ENCODE measurements around the gene USP24.
"Not testable (repeated sequence)": the region's sequence is repeated elsewhere in the genome, so short reads cannot be mapped to it uniquely, and the experiment has no call there.

The USP24 gene

DNA sequence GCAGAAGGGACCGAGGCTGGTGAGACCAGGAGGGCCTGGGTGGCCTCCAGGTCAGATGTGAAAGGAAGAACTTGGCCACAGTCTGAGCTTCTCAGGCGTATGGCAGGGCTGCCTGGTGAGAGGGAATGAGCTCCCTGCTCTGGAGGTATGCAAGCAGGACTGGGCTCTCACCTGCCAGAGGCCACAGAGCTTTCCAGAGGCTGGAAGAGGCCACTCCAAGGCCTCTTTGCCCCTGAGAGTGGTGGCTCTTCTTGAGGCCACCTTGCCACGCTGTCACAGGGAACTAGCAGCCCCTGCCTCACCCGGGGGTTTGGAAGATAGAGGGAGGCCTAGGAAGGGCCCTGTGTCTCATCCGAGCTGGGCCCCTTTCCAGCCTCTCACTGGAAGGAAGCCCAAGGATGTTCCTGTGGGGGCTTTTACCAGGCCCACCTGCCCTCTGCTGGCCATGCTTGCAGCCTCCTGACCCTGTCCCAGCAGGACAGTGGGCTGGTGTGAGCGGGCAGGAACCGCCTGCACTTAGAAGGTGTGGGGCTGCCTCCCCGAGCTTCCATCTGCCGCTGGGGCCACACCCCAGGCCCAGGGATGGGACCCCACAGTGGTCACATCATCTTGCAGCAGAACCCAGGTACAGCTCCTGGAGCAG, 165.8 kb downstream of the USP24 start:
- DNase-seq: no peak

DNA sequence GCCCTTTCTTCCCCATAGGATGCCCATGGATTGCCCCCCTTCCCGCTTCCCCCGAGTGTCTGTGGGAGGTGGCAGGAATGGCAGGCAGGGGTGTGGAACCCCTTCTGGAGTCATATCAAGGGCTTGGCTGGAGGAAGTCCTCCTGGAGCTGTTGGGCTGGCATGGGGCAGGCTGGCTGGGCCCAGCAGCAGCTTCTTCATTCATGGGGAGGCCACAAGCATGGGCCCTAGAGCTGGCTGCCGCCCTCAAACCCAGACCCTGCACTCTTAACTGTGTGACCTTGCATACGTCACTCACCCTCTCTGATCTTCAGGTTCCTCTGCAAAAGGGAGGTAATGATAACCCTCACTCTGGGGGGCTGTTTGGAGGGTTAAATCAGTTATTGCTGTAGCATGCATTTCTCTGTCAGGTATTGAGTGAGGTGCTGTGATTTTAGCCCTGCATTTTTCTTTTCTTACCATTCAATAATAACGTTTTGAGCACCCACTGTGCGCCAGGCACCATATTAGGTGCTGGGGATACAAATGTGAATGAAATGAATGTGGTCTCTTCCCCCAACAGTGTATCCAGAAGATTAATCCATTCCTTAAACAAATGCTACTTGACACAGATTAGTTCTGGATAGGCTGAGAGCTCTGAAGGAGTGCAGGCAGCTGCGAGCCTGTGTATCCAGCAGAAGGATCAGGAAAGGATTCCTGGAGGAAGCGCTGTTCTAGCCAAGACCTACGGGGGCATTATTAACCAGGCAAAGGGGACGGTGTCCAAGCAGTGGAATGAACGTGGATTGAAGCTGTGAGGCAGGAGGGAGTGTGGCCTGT, 166.5 kb downstream of the USP24 start:
- no peak for DNase-seq

DNA sequence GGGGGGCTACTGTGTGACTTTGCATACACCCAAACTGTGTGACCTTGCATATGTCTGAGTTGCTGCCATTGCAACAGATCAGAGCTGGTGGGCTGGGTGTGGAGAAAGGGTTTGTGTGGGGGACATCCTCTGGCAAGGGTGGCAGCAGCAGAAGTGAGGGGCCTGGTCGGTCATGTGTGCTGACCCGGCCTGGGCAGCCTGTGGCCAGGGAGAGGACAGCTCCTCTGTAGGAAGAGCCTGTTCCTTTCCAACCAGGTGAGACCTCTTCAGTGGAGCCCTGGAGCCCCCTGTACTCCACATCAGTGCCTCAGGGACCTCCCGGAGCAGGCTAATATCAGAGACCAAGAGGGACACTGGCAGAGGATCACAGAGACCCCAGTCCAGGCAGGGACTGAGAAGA, 167.6 kb downstream of the USP24 start:
- no peak for DNase-seq

DNA sequence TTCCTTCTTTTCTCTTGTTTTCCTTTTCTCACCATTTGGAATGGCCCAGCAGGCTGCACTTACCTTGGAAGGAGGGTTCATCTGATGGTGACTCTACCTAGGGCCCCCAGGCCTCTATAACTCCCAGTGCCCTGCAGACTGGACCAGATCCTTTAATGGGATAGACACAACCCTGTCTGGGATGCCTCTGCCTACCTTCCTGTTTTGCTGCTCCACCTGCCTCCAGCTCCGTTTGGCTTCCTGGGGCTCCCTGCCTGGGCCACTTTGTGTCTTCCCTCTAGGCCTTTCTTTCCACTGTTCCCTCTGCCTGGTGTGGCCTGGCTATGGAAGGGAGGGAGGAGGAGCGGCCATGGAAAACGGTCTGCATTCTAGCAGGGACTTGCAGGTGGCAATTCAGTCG, 168.3 kb downstream of the USP24 start:
- no peak for DNase-seq

DNA sequence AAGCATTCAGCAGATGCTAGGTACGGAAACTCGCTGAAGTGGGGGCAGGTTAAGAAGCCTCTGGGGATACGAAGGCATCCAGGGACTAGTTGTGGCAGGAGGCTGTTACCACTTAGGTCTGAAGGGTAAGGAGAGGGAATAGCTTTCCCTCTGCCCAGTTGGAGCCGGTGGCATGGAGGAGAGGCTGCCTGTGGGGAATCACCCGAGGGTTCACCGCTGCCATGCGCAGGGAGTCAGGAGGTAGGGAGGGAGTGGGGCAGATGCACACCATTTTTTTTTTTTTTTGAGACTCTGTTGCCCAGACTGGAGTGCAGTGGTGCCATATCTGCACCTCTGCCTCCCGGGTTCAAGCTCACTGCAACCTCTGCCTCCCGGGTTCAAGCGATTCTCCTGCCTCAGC, 169.7 kb downstream of the USP24 start:
- DNase-seq: no peak

DNA sequence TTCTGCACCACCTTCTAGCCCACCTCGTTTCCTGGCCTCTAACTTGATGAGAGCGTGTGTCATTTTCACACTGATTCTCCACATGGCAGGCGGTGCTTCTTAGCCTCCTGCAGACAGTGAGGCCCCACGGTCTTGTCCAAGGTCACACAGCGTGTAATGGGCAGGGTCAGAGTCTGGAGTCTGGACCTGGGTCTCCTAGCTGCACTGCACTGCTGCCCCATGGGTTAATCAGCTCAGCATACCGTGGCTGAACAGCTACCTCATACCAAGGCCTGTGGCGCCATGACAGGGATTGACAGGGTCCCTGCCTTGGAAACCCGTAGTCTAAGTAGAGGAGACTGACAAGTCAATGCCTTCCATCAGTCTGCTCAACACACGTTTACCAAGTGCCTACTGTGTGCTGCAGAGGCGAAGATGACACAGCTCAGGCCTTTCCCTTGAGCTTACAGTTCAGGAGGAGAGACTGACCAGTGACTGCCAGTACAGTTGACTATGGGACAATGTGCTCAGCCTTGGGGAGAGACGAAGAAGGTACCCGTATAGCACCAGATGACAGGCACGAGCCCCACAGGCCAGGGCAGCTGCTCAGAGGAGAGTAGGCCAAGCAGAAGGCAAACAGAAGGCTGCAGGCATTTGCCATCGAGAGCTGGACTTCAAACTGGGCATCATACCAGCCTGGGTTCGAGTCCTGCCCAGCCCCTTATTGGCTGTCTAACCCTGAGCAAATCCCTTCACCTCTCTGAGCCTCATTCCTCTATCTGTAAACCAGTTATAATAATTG, 170.4 kb downstream of the USP24 start:
- DNase-seq: no peak

DNA sequence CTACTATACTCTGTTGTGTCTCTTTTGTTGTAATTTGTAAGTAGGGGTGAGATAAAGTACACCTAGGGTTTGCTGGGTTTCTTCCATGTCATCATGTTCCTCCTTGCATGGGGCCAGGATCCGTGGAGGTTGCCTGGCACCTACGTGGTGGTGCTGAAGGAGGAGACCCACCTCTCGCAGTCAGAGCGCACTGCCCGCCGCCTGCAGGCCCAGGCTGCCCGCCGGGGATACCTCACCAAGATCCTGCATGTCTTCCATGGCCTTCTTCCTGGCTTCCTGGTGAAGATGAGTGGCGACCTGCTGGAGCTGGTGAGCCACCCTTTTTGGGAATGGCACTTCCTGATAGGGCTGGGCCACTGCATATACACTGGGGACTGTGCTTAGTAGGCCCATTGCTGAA, 171.4 kb downstream of the USP24 start:
- DNase-seq: no peak

DNA sequence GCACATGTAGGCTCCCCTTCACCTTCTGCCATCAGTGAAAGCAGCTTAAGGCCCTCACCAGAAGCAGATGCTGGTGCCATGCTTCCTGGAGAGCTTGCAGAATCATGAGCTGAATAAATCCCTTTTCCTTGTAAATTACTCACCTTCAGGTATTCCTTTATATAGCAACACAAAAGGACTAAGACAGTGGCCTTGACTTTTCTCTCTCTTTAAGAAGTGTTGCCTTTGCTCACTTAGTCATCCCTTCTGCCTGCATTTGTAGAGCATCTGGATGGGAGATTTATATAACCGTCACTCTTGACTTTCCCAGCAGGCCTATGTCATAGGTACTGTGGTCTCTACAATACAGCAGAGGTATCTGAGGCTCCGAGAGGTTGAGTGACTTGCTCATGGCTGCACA, 172.2 kb downstream of the USP24 start:
- no peak for DNase-seq

DNA sequence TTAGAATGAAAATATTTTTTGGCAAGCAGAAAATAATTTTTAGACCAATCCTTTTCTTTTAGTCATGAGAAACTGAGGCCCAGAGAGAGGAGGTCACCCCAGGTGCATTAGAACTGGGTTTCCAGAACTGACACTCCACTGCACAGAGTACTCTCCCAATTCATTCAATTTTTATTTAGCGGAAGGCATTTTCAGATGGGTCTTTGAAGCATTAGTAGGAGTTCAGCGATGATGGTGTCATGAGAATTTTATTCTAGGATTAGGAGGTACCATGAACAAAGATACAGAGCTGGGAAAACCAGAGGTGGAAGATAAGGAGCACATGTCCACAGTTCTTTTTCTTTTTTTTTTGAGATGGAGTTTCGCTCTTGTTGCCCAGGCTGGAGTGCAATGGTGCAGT, 173.6 kb downstream of the USP24 start:
- no peak for DNase-seq

DNA sequence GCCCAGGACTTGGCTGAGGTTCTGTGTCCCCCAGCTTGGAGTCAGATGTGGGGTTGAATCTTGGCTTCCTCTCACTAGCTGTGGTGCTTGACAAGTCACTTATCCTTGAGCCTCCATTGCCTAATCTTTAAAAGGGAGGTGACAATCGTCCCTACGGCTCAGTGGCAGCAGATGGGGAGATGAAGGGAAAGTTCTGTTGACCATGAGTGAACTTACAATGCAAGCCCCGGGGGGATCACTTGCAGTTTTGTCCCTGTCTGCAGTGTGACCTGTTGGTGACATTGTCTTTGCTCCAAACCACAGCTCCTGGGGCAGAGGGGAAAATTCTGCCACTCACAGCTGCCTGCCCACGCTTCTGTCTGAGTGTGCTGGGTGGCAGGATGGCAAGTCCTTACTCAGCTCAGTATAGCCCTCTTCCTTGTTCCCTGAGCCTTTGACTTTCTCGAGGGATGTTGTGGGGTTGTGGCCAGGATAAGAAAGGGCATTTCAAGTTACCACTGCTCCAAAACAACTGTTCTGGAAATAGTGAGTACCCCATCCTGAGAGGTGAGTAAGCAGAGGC, 174.2 kb downstream of the USP24 start:
- no peak for DNase-seq

DNA sequence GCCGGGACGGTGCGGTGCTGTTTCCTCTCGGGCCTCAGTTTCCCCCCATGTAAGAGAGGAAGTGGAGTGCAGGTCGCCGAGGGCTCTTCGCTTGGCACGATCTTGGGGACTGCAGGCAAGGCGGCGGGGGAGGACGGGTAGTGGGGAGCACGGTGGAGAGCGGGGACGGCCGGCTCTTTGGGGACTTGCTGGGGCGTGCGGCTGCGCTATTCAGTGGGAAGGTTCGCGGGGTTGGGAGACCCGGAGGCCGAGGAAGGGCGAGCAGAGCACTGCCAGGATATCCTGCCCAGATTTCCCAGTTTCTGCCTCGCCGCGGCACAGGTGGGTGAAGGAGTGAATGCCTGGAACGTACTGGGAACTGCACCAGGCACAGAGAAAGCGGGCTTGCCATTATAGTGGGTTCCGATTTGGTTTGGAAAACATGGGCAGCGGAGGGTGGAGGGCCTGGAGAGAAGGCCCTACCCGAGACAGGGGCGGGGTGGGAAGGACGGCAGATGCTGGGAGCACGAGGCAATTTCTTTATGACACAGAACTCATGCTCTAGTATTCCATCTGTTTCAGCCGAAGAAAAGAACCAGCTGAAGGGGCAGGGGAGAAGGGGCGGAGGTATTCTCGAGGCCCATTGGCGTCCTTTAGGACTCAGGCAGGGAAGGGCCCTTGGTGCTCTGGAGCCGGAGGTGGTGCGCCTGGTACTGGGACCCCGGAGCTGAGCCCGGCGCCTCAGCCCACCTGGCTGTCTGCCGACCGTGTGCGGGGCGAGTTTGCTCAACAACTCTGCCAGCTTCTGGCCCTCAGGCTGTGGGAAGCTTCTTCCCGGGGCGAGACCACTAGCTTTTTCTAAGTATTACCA, 174.9 kb downstream of the USP24 start:
- DNase-seq: no peak

DNA sequence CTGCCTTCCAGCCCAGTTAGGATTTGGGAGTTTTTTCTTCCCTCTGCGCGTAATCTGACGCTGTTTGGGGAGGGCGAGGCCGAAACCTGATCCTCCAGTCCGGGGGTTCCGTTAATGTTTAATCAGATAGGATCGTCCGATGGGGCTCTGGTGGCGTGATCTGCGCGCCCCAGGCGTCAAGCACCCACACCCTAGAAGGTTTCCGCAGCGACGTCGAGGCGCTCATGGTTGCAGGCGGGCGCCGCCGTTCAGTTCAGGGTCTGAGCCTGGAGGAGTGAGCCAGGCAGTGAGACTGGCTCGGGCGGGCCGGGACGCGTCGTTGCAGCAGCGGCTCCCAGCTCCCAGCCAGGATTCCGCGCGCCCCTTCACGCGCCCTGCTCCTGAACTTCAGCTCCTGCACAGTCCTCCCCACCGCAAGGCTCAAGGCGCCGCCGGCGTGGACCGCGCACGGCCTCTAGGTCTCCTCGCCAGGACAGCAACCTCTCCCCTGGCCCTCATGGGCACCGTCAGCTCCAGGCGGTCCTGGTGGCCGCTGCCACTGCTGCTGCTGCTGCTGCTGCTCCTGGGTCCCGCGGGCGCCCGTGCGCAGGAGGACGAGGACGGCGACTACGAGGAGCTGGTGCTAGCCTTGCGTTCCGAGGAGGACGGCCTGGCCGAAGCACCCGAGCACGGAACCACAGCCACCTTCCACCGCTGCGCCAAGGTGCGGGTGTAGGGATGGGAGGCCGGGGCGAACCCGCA, 175.7 kb downstream of the USP24 start, which contains the start of gene PCSK9:
PCSK9 (plus strand) TSS at position 207 of the 741 bp plus-strand sequence; CDS start at position 497, 290 bp downstream.
- no peak for DNase-seq

DNA sequence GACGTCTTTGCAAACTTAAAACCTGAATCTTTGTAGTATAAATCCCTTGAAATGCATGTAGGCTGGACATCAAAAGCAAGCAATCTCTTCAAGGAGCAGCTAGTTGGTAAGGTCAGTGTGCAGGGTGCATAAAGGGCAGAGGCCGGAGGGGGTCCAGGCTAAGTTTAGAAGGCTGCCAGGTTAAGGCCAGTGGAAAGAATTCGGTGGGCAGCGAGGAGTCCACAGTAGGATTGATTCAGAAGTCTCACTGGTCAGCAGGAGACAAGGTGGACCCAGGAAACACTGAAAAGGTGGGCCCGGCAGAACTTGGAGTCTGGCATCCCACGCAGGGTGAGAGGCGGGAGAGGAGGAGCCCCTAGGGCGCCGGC, 176.2 kb downstream of the USP24 start:
- no peak for DNase-seq

DNA sequence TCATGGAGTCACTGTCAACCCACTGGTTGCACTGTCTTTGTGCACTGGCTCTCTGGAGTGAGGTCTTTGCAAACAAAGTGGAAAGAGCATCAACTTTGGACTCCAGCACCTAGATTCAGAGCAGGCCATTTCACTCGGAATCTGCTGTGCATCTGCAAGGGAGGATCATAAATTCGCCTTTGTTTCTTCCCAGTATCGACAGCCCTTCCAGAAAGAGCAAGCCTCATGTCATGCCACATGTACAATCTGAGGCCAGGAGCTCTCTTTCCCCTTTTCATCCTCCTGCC, 176.7 kb downstream of the USP24 start:
- no peak for DNase-seq

DNA sequence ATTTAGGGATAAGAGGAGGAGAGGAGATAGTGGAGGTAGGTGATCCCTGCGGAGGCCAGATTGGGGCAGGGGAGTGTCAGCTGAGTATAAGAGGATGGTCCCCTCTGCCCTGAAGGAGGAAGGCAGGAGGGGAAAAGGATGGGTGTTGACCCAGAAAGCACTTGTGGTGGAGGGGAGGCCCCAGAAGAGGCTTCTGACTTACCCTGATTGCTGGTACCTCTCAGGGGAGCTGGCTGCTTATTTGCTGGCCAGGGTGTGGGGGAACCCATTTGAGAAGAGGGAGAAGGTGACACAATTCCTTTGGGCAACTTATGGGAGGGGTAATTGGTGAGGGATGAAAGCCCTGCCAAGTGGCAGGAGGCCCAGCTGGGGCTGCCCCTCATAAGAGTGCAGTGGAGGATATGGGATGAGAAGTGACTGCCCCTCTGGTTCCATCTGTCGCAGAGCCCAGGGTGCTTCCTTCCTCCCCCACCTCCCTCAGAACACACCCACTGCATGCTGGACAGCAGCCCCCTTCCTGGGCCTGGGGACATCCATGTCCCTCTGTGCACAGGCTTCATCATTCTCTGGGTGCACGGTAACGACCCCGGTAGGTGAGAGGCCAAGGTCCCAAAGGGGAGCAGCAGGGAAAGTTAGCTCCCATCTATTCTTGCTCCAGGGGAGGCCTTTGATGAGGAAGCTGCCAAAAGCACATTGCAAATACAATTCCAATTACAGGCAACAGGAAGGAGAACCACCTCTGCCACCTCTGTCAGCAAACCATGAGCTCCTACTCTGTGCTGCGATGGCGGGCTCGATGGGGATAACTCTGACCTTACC, 177.2 kb downstream of the USP24 start:
- no peak for DNase-seq

DNA sequence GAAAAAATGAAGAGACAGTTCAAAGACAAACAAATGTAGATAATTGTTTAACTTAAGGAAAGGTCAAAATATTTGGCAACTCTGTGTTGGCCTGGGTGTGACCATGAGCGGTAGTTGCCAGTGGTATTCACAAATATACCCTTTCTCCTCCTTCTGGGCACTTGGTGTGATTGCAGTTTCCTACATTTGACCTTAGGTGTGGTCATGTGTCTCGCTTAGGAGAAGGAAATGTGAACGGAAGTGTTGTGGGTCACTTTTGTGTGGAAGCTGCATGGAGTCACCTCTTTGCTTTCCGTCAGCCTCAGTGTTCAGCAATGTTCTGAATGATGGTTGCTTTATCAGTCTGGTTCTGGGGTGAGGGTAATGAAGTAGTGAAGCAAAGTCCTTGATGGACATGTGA, 179.3 kb downstream of the USP24 start:
- DNase-seq: no peak

DNA sequence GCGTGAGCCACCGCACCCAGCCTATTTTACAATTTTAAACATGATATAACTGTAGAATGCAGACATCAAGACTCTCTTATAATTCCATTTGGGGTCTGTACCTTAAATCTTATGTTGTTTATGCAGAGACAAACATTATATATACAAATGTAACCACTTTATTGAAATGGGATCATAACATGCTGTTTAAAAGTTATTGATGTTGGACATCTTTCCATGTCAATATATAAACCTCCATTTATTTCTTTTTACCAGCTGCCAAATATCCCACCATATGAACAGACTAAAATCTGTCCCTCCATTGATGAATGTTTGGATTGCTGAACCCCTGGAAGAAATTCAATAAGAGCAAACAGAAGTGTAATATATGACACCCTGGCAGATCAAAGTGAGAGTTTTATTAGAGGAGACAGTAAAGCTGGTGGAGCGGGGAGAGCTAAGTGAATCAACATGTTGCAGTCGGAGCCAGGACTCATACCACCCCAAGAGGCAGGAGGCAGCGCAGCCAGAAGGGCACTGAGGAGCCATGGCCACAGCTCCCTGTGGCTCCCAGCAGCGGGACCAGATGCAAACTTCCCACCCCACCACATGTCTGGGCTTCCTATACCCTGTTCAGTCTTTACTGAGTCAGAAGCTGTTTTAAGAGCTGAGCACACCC, 180.6 kb downstream of the USP24 start:
- no peak for DNase-seq

DNA sequence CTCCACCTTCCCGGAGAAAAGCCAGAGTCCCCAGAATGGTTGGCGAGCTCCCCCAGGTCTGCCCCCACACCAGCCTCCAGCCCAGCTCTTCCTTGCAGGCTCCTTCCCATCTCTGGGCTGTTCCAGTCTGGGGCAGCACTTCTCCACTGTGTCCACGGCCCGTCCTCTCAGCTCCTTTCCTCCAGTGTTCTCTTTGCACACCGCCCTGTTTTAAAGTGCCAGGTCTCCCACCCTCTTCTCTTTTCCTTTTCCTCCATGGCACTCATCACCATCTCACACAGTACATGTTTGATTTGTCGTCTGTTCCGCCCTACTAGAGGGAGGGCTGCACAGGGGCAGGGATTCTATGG, 181.9 kb downstream of the USP24 start:
- DNase-seq: no peak

DNA sequence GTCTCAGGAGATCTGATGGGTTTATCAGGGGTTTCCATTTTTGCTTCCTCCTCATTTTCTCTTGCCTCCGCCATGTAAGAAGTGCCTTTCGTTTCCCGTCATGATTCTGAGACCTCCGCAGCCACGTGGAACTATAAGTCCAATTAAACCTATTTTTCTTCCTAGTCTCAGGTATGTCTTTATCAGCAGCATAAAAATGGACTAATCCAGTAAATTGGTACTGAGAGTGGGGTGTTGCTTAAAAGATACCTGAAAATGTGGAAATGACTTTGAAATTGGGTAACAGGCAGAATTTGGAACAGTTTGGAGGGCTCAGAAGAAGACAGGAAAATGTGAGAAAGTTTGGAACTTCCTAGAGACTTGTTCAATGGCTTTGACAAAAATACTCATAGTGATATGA, 184.1 kb downstream of the USP24 start:
- DNase-seq: not testable (repeated sequence)

DNA sequence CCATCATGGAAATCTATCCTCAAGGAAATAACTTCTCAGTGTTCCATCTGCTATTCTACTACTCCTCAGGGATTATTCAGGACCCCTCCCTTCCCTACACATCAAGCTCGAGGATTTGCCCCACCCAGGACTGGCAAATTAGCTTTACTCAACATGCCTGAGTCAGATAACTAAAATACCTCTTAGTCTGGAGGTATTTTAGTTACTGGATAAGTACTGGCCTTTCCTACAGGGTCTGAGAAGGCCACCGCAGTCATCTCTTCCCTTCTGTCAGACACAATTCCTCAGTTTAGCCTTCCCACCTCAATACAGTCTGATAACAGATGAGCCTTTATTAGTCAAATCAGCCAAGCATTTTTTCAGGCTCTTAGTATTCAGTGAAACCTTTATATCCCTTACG, 188.5 kb downstream of the USP24 start:
- DNase-seq: not testable (repeated sequence)

DNA sequence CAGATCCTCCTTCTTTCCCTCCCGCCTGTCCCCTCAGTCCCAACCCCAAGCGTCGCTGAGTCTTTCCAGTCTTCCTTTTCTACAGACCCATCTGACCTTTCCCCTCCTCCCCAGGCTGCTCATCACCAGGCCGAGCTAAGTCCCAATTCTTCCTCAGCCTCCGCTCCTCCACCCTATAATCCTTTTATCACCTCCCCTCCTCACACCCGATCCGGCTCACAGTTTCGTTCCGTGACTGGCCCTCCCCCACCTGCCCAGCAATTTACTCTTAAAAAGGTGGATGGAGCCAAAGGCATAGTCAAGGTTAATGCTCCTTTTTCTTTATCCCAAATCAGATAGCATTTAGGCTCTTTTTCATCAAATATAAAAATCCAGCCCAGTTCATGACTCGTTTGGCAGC, 191.0 kb downstream of the USP24 start:
- not testable (repeated sequence) for DNase-seq
